ENCODE data around the gene SPTBN1.
A peak's percentile ranks its signal among the peaks of the same experiment; 100 is the strongest.

Gene SPTBN1

GRCh38 chr2:54603796-54604195, 147.7 kb downstream of the SPTBN1 start:
- no peak for DNase-seq (ENCODE audit: low read depth)
- no peak overlapping the region for H3K4me3 ChIP-seq (ENCODE audit: low read depth, low read length)
- no peak for TF ChIP-seq CTCF (conservative IDR thresholded peaks at IDR 0.05; ENCODE audit: low read depth, low read length)

- no peak overlapping the region for H3K4me3 ChIP-seq (ENCODE audit: low read depth, low read length)
- no peak for TF ChIP-seq CTCF (conservative IDR thresholded peaks at IDR 0.05; ENCODE audit: low read depth, low read length)
- DNase-seq (ENCODE audit: low read depth) = no peak
These were observed 148.7 kb downstream of the SPTBN1 start for GRCh38 chr2:54604871-54605270.

GRCh38 chr2:54605836-54606235, 149.7 kb downstream of the SPTBN1 start:
- no peak overlapping the region for H3K4me3 ChIP-seq (ENCODE audit: low read depth, low read length)
- DNase-seq (ENCODE audit: low read depth) = peak; percentile 85

GRCh38 chr2:54606393-54606958, 150.3 kb downstream of the SPTBN1 start:
- TF ChIP-seq CTCF (conservative IDR thresholded peaks at IDR 0.05; ENCODE audit: low read depth, low read length) = no peak
- no peak overlapping the region for H3K4me3 ChIP-seq (ENCODE audit: low read depth, low read length)
- DNase-seq (ENCODE audit: low read depth) = no peak

More at GRCh38 chr2:54605836-54606235, 149.7 kb downstream of the SPTBN1 start:
- TF ChIP-seq CTCF (conservative IDR thresholded peaks at IDR 0.05; ENCODE audit: low read depth, low read length) = no peak

GRCh38 chr2:54608224-54608623, 152.1 kb downstream of the SPTBN1 start:
- no peak for TF ChIP-seq CTCF (conservative IDR thresholded peaks at IDR 0.05; ENCODE audit: low read depth, low read length)
- DNase-seq (ENCODE audit: low read depth) = no peak
- no peak overlapping the region for H3K4me3 ChIP-seq (ENCODE audit: low read depth, low read length)

GRCh38 chr2:54609241-54609640, 153.1 kb downstream of the SPTBN1 start:
- no peak overlapping the region for H3K4me3 ChIP-seq (ENCODE audit: low read depth, low read length)
- no peak for TF ChIP-seq CTCF (conservative IDR thresholded peaks at IDR 0.05; ENCODE audit: low read depth, low read length)
- no peak for DNase-seq (ENCODE audit: low read depth)

- no peak overlapping the region for H3K4me3 ChIP-seq (ENCODE audit: low read depth, low read length)
- TF ChIP-seq CTCF (conservative IDR thresholded peaks at IDR 0.05; ENCODE audit: low read depth, low read length) = no peak
- DNase-seq (ENCODE audit: low read depth) = no peak
These were observed 153.5 kb downstream of the SPTBN1 start for GRCh38 chr2:54609647-54610046.
